ENCODE measurements around the gene KANK4. TPM values are rescaled to one million over a fixed set of nuclear protein-coding genes. Genes with fewer than 3 reads are reported as not detected.

KANK4 gene
- 0.19 to 0.46 TPM (median 0.35 TPM) in 5 replicates for total RNA-seq (2022; extraction: Qiagen RNA extraction; ENCODE audit: low read depth)

DNA sequence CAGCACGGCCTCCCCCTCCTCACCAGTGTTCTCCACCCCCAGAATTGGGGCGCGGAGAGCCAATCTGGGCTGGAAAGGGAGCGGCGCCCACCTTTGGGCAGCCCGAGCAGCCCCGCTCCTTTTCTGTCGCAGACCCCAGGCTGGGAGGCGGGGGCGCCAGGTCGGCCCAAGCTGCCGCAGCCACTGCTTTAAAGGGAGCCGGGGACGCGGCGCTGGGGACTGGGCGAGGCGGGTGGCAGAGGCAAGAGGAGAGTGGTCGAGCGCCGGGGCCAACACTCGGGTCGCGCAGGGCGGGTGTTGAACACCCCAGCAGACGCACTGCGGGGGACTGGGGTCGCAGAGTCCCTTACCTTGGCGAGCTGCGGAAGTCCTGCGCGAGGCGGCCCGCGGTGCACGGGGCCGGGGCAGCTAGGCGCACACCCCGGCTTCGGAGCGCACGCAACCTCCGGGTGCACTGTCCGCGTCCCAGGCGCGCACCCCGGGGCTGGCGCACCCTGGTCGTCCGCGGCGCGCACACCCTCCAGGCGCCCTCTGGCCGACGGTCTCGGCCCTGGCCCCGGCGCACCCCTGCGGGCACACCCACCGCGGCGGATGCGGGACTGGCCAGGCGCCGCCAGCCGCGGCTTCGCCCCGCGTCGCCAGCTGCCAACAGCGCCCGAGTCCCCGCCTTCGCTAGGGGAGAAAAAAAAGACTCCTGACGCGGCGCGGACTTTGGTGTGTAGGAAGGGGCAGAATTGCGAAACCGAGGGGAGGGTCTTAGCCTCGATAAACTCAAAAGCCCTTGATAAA, at the start of gene KANK4:
KANK4 (minus strand) TSS at position 679 of the 789 bp plus-strand sequence. CDS start 37,870 bp downstream, outside the sequence.

DNA sequence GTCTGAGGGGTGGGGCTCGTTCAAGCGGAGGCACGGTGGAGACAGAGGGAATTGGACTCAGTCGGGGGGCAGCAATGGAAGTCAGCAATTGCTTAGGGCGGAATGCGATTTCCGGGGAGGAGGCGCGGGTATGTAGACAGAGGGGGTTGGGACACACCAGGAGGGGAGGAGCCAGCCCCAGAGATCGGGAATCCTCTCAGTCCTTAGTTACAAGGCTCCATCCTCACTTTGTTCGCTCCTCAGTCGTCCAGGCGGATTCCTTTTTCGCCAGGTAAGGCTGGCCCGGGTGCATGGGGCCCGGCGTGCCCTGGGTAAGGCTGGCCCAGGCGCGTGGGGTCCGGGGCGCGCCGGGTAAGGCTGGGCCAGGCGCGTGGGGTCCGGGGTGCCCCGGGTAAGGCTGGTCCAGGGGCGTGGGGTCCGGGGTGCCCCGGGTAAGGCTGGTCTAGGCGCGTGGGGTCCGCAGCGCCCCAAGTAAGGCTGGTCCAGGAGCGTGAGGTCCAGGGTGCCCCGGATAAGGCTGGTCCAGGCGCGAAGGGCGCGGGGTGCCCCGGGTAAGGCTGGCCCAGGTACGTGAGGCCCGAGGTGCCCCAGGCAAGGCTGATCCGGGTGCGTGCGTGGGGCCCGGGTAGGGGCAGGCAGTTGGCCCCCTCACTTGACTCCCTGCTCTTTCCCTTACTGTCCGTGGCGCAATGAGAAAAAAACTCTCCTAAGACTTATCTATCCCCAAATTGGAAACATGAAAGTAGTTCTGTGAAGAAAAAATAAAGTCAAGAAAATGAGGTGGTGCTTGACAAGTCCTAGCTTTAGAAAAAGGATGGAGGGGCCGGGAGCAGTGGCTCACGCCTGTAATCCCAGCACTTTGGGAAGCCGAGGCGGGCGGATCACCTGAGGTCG, 124.3 kb downstream of the KANK4 start, which contains the start of gene L1TD1:
L1TD1 (plus strand) TSS at position 199 of the 894 bp plus-strand sequence. CDS start 11,780 bp downstream, outside the sequence.

Other genes with a start within 250 kb of the KANK4 start
- gene L1TD1, start 124.6 kb downstream of the KANK4 start, total RNA-seq (2022; extraction: Qiagen RNA extraction; ENCODE audit: low read depth), result not detected in 5 replicates
- gene USP1, start 117.6 kb upstream of the KANK4 start, total RNA-seq (2022; extraction: Qiagen RNA extraction; ENCODE audit: low read depth), result 22.2 to 27.3 TPM (median 26.0 TPM) in 5 replicates